HepG2 (cell line): Measurements from ENCODE around the gene FAAP20. TPM values are rescaled to one million over a fixed set of nuclear protein-coding genes. Genes with fewer than 3 reads are reported as not detected.

Experiments
- GABPA ChIP-seq, 2 experiments: IDR thresholded peaks; 2 replicates each; pipeline ENCODE4 v1.6.1; 2011 to 2016; ENCODE audit warnings: low read depth in 2 of 2, low read length in 1 of 2, missing biosample characterization in 1 of 2, missing genetic modification characterization in 1 of 2
- MEF2D ChIP-seq: sonication (generic); formaldehyde crosslinking; IDR thresholded peaks from 2 replicates; pipeline ENCODE4 v1.5.1; 2020; ENCODE audit warnings: mild to moderate bottlenecking, missing genetic modification reagents
- PTBP1 ChIP-seq: fragments of 200-400 bp; formaldehyde crosslinking; IDR thresholded peaks from 2 replicates; pipeline ENCODE4 v1.6.1; 2018; ENCODE audit warnings: low read length, low read depth; ENCODE audit not compliant: poor library complexity, severe bottlenecking
- SOX6 ChIP-seq, 2 experiments: fragments of 450-650 bp in 1 of 2; sonication (generic) in 1 of 2; formaldehyde crosslinking in 1 of 2; IDR thresholded peaks; 2 replicates each; pipeline versions ENCODE4 v1.4.0 to v1.6.1; 2017 to 2020; ENCODE audit warnings: antibody characterized with exemption in 1 of 2, mild to moderate bottlenecking in 1 of 2, missing genetic modification reagents in 1 of 2
- ZNF552 ChIP-seq: sonication (generic); formaldehyde crosslinking; IDR thresholded peaks from 2 replicates; pipeline ENCODE4 v1.9.0; 2022; ENCODE audit warnings: missing genetic modification reagents, mild to moderate bottlenecking, borderline replicate concordance
- ZNF598 ChIP-seq: sonication (generic); formaldehyde crosslinking; IDR thresholded peaks from 2 replicates; pipeline ENCODE4 v1.5.1; 2020; ENCODE audit warnings: mild to moderate bottlenecking, missing genetic modification reagents, borderline replicate concordance
- ZNF614 ChIP-seq: IDR thresholded peaks from 2 replicates; pipeline ENCODE4 v1.6.1; 2018; ENCODE audit warnings: missing biosample characterization, missing genetic modification reagents, inconsistent platforms, borderline replicate concordance
- ZSCAN21 ChIP-seq: sonication (generic); formaldehyde crosslinking; IDR thresholded peaks from 2 replicates; pipeline ENCODE4 v1.8.0; 2022; ENCODE audit warnings: mild to moderate bottlenecking, missing genetic modification reagents, moderate library complexity, borderline replicate concordance
- polyA plus RNA-seq, 8 experiments: library from polyadenylated mRNA; depleted of rRNA in 3 of 8; stranded (reverse) in 7 of 8; unstranded in 1 of 8; fragments of >200 nt; fragmentation: Illumina TruSeq in 4 of 8; extraction: Trizol in 4 of 8; gene quantifications; 2 replicates each; pipeline versions ENCODE4 v1.2.1 to v1.2.3, GENCODE V29; 2011 to 2016; ENCODE audit warnings: low read depth in 4 of 8, missing spikeins in 1 of 8, mixed read lengths in 1 of 8; ENCODE audit not compliant: insufficient read depth in 1 of 8
- total RNA-seq, 5 experiments: library from RNA; depleted of rRNA; stranded (reverse); fragments of >200 nt; fragmentation: Illumina TruSeq; extraction: Trizol; gene quantifications; 2 replicates each; pipeline ENCODE4 v1.2.3, GENCODE V29; 2016; ENCODE audit warnings: low read depth in 1 of 5
- TF ChIP-seq, protein P1 (sequence below): fragments of 450-650 bp; IDR thresholded peaks from 2 replicates; pipeline ENCODE4 v1.6.1; 2016
- TF ChIP-seq, protein P2 (sequence below): IDR thresholded peaks from 2 replicates; pipeline ENCODE4 v1.6.1; 2012; ENCODE audit warnings: low read length, improper control_type of control experiment
- TF ChIP-seq, protein P3 (sequence below): IDR thresholded peaks from 2 replicates; pipeline ENCODE4 v1.6.1; 2018; ENCODE audit warnings: missing genetic modification reagents, mild to moderate bottlenecking, missing compliant biosample characterization
- TF ChIP-seq, protein P4 (sequence below): sonication (generic); formaldehyde crosslinking; IDR thresholded peaks from 2 replicates; pipeline ENCODE4 v1.5.0; 2020; ENCODE audit warnings: mild to moderate bottlenecking, missing genetic modification reagents, borderline replicate concordance
- TF ChIP-seq, protein P5 (sequence below): sonication (generic); formaldehyde crosslinking; IDR thresholded peaks from 2 replicates; pipeline ENCODE4 v1.4.0; 2020; ENCODE audit warnings: low read depth, mild to moderate bottlenecking, missing genetic modification reagents

Gene FAAP20
- total and polyA plus RNA-seq, 2 of the 13 experiments (the other 11 are each of a cell fraction or from before 2014, with no cell fraction given): 9.6 to 10.8 TPM

- TF ChIP-seq, protein P1, sequence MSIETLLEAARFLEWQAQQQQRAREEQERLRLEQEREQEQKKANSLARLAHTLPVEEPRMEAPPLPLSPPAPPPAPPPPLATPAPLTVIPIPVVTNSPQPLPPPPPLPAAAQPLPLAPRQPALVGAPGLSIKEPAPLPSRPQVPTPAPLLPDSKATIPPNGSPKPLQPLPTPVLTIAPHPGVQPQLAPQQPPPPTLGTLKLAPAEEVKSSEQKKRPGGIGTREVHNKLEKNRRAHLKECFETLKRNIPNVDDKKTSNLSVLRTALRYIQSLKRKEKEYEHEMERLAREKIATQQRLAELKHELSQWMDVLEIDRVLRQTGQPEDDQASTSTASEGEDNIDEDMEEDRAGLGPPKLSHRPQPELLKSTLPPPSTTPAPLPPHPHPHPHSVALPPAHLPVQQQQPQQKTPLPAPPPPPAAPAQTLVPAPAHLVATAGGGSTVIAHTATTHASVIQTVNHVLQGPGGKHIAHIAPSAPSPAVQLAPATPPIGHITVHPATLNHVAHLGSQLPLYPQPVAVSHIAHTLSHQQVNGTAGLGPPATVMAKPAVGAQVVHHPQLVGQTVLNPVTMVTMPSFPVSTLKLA: 0 out of 2 replicates have a peak, but pooled peaks have one; percentile 20
- TF ChIP-seq, protein P2, sequence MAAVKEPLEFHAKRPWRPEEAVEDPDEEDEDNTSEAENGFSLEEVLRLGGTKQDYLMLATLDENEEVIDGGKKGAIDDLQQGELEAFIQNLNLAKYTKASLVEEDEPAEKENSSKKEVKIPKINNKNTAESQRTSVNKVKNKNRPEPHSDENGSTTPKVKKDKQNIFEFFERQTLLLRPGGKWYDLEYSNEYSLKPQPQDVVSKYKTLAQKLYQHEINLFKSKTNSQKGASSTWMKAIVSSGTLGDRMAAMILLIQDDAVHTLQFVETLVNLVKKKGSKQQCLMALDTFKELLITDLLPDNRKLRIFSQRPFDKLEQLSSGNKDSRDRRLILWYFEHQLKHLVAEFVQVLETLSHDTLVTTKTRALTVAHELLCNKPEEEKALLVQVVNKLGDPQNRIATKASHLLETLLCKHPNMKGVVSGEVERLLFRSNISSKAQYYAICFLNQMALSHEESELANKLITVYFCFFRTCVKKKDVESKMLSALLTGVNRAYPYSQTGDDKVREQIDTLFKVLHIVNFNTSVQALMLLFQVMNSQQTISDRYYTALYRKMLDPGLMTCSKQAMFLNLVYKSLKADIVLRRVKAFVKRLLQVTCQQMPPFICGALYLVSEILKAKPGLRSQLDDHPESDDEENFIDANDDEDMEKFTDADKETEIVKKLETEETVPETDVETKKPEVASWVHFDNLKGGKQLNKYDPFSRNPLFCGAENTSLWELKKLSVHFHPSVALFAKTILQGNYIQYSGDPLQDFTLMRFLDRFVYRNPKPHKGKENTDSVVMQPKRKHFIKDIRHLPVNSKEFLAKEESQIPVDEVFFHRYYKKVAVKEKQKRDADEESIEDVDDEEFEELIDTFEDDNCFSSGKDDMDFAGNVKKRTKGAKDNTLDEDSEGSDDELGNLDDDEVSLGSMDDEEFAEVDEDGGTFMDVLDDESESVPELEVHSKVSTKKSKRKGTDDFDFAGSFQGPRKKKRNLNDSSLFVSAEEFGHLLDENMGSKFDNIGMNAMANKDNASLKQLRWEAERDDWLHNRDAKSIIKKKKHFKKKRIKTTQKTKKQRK: no peak
- no peak for TF ChIP-seq ZNF598 (CRISPR knock-in tag)
- TF ChIP-seq, protein P3, sequence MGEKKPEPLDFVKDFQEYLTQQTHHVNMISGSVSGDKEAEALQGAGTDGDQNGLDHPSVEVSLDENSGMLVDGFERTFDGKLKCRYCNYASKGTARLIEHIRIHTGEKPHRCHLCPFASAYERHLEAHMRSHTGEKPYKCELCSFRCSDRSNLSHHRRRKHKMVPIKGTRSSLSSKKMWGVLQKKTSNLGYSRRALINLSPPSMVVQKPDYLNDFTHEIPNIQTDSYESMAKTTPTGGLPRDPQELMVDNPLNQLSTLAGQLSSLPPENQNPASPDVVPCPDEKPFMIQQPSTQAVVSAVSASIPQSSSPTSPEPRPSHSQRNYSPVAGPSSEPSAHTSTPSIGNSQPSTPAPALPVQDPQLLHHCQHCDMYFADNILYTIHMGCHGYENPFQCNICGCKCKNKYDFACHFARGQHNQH (CRISPR knock-in tag): no peak
- TF ChIP-seq SOX6 (IDR thresholded peaks at IDR 0.05): no peak
- peak; percentile 65 for TF ChIP-seq SOX6 (CRISPR knock-in tag; IDR thresholded peaks at IDR 0.05)
- TF ChIP-seq, protein P4, sequence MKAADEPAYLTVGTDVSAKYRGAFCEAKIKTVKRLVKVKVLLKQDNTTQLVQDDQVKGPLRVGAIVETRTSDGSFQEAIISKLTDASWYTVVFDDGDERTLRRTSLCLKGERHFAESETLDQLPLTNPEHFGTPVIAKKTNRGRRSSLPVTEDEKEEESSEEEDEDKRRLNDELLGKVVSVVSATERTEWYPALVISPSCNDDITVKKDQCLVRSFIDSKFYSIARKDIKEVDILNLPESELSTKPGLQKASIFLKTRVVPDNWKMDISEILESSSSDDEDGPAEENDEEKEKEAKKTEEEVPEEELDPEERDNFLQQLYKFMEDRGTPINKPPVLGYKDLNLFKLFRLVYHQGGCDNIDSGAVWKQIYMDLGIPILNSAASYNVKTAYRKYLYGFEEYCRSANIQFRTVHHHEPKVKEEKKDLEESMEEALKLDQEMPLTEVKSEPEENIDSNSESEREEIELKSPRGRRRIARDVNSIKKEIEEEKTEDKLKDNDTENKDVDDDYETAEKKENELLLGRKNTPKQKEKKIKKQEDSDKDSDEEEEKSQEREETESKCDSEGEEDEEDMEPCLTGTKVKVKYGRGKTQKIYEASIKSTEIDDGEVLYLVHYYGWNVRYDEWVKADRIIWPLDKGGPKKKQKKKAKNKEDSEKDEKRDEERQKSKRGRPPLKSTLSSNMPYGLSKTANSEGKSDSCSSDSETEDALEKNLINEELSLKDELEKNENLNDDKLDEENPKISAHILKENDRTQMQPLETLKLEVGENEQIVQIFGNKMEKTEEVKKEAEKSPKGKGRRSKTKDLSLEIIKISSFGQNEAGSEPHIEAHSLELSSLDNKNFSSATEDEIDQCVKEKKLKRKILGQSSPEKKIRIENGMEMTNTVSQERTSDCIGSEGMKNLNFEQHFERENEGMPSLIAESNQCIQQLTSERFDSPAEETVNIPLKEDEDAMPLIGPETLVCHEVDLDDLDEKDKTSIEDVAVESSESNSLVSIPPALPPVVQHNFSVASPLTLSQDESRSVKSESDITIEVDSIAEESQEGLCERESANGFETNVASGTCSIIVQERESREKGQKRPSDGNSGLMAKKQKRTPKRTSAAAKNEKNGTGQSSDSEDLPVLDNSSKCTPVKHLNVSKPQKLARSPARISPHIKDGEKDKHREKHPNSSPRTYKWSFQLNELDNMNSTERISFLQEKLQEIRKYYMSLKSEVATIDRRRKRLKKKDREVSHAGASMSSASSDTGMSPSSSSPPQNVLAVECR (CRISPR knock-in tag): peak; percentile 72; the same call in 1 of the 2 replicates
- no peak for TF ChIP-seq ZSCAN21 (CRISPR knock-in tag)
- no peak for TF ChIP-seq GABPA (IDR thresholded peaks at IDR 0.05; ENCODE audit: low read depth, low read length)
- 0 out of 2 replicates have a peak, but pooled peaks have one; percentile 6 for TF ChIP-seq GABPA (CRISPR knock-in tag; IDR thresholded peaks at IDR 0.05; ENCODE audit: low read depth)
- peak; percentile 98; the same call in 1 of the 2 replicates for TF ChIP-seq ZNF552 (CRISPR knock-in tag)
- TF ChIP-seq, protein P5, sequence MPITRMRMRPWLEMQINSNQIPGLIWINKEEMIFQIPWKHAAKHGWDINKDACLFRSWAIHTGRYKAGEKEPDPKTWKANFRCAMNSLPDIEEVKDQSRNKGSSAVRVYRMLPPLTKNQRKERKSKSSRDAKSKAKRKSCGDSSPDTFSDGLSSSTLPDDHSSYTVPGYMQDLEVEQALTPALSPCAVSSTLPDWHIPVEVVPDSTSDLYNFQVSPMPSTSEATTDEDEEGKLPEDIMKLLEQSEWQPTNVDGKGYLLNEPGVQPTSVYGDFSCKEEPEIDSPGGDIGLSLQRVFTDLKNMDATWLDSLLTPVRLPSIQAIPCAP (CRISPR knock-in tag): no peak
- 0 out of 2 replicates have a peak, but pooled peaks have one; percentile 21 for TF ChIP-seq MEF2D (CRISPR knock-in tag)
- no peak; the same call in 1 of the 2 replicates for TF ChIP-seq ZNF614 (CRISPR knock-in tag)
- no peak for TF ChIP-seq PTBP1
These were observed 40.2 kb upstream of the FAAP20 start (continued) for GRCh38 chr1:2234762-2235113.
